Measurements from ENCODE around the gene TAF5L.

TAF5L gene

GRCh38 chr1:229625915-229626831 is at the start of gene TAF5L, which contains the start of gene URB2:
Gene TAF5L, minus strand, starts transcription at chr1:229626122. Its CDS starts 11,640 bp downstream, at chr1:229614482.
Gene URB2, plus strand, starts transcription at chr1:229626247. Its CDS starts 1,387 bp downstream, at chr1:229627634.
- DNase-seq = peak; percentile 76 to 81

DNA sequence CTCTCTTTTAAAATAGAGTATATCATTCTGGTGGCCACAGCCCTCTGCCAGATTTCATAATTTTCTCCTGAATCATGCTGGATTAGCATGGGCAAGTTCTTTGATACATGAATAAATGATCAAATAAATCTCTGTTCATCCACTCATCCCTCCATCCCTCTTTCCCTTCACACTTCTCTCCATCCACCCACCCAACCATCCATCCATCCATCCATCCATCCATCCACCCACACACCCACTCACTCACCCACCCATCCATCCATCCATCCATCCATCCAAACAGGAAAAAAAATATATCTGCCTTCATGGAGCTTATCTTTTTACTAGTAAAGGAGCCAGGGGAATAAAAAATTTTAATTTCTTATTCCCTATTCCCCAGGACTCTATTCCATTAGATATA is 49.5 kb upstream of the TAF5L start:
- DNase-seq = no peak

- no peak for DNase-seq
Measured at GRCh38 chr1:229674042-229674441, 48.1 kb upstream of the TAF5L start.

DNA sequence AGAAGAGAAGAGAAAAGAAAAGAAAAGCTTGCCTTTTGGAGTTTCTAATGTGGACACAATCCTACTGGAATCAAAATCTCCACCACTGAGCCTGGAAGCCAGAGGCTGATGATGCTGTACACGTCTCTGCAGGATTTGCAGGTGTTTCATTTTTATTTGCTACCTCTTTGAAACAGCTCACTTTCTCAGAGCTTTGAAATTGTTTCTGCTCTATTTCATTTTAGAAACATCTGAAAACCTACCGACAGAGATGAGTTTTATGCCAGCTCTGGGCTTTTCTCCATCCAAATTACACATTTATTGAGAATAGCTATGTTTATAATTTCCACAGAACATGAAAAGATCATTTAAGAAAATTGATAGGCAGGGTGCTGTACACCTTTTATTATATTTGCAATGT is 46.3 kb upstream of the TAF5L start:
- no peak for DNase-seq

DNA sequence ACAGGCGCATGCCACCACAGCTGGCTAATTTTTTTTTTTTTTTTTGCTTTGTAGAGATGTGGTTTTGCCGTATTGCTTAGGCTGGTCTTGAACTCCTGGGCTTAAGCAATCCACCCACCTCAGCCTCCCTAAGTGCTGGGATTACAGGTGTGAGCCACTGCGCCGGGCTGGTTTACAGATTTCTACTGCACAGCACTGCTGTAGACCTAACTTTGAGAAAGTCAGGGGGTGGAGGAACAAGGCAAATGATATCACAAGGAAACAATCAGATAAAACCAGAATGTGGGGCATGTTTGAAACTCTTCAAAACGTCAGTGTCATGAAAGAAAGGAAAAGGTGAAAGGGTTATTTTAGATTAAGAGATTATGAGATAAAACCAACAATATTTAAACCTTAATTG is 45.4 kb upstream of the TAF5L start:
- no peak for DNase-seq

- no peak for DNase-seq
Measured at GRCh38 chr1:229669333-229669732, 43.4 kb upstream of the TAF5L start.

DNA sequence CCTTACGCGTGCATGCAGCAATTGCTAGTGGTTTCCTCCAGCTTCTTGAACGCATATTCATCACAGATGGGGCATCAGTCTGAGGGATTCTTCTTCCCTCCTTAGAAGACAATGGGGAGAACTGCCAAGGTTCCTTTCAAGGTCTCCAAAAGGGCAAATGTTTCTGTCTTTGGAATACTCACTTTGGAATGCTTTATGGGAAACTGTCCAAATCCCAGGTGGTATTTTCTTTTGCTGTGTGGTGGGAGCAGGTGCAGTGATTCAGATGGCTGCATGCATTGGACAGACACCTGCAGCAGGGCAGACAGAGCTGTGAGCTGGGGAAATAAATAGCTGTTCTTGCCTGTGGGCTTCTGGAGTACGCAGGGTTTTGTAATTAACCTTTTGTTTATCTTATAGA is 40.7 kb upstream of the TAF5L start:
- DNase-seq = no peak

DNA sequence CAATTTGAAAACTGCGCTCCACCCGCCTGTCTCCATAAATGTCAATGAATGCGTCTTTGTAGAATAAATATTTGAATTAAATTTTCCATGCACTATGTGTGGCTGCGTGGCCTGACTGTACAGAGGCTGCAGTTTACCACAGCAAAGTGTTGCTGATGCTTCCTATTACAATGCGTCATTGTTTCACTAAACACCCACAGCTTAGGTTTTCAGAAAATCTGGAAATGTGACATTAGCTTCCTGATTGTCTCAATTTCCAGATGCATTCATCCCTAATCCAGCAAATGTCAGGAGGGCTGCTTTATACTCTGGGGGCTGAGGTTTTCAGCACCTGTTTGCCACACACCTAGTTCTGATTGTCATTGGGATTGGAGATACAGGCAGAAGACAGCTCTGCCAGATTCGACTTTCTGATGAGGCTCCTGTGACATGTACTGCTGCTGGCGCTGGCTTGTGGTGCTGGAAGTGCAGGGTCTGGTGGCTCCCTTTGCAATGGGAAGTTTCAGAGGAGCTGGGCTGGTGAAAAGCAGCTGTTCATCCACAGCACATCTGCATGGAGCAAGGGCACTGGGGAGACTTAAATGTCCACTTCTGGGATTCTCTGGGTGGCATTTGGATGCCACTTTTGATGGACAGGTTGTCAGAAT is 40.1 kb upstream of the TAF5L start:
- DNase-seq = no peak

- peak; percentile 80 to 84 for DNase-seq
Measured at GRCh38 chr1:229664133-229664689, 38.3 kb upstream of the TAF5L start.

GRCh38 chr1:229661897-229662296 is 36.0 kb upstream of the TAF5L start:
- DNase-seq = no peak

DNA sequence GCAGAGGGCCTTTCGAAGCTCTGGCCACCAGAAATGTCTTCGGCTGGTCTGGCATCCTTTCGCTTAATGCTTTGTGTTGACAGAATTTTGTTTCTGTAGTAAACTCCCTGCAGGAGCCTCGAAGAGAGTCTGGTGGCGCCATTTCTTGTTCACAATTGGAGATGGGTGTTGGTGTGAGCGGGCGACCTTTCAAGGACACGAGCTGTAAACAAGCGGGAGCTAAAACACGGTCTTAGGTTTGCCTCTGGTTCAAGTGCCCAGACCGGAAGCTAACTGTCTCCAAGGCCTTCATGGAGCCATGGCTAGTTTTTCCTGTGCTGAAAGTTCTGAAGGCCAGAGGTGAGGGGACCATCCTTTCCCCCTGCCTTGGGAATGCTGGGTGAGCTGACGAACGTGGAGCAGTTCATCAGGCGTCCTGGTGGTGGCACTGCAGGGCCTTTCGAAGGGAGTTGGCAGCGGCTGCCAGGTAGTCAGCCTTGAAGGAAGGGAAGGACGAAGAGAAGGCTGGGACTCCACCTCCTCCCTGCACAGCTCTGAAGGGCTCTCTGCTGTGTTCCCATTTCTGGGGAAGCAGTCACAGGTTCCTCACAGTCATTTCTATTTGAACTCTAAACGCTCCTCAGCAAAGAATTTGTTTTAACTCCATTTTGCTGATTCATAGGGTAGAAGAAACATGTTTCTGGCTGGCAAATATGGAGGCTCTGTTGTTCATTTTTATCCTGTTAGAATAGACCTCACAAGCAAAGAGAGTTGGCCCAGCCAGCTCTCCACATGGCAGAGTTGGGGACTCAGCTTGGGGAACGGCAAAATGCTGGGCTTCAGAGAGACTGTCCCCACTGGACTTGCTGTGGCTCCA is 35.3 kb upstream of the TAF5L start:
- DNase-seq = peak; percentile 59 to 66

DNA sequence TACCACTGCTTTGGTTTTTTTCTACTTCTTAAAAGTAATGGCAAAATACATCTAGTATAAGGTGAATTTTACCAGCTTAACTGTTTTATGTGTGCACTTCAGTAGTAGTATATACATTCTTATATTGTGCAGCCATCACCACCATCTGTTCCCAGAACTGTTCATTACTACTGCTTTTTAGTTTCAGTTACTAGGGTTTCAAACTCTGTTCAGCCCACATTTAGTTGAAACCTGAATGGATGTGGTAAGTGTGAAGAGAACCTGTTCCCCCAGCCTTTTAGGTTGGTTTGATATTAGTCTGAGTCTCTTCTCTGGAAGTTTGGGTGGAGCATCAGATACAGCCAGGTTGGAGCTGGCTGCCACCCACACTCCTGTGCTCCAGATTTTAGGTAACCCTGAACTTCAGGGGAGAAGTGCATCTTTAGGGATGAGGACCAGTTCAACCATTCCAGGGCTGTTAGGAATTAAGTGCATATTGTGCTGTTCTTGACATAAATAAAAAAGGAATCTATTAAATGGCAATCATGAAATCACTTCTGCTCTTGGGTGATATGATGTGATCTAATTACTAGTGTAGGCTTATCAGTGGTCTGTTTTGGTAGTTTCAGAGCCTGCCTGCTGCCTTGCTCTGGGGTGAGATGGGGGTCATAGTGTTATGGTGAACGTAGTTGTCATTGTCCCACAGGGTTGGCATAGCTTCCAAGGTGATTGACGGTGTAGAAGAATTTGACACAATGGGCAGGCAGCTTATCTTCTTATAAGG is 32.3 kb upstream of the TAF5L start:
- no peak for DNase-seq

GRCh38 chr1:229655781-229656180 is 29.9 kb upstream of the TAF5L start:
- DNase-seq = no peak

GRCh38 chr1:229653420-229653819 is 27.5 kb upstream of the TAF5L start:
- DNase-seq = no peak

- no peak for DNase-seq
Measured at GRCh38 chr1:229651546-229651945, 25.6 kb upstream of the TAF5L start.

- DNase-seq = no peak
Measured at GRCh38 chr1:229650045-229650444, 24.1 kb upstream of the TAF5L start.

DNA sequence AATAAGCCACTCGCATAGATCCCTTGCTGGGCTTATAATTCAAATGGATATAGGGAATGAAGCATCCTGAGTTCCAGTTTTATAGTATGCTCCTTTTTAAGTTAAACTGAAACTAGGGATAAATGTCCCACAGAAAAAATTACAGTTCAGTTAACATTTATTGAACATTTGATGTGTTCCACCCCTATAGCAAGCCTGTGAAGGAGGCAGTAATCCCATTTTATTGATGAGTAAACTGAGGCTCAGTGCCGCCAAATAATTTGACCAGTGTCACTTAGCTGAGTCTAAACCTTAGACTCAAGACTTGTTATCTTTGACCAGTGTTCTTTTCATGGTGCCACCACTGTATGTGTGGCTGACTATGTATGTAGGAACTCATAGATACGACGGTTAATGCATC is 22.5 kb upstream of the TAF5L start:
- no peak for DNase-seq

GRCh38 chr1:229645324-229645993 is 19.5 kb upstream of the TAF5L start:
- DNase-seq = no peak

GRCh38 chr1:229643996-229644745 is 18.2 kb upstream of the TAF5L start:
- DNase-seq = no peak

DNA sequence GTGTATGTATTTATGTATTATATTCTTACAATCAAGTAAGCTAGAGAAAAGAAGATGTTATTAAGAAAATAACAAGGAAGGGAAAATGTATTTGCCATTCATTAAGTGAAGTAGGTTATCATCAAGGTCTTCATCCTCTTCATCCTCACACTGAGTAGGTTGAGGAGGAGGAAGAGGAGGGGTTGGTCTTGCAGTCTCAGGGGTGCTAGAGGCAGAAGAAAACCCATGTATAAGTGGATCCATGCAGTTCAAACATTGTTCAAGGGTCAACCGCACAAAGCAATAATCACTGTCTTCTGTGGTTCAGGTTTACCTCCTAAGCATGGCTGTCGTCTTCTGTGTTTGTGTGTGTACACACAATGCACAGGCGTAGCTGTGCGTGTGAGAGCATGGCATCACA is 17.0 kb upstream of the TAF5L start:
- DNase-seq = no peak

DNA sequence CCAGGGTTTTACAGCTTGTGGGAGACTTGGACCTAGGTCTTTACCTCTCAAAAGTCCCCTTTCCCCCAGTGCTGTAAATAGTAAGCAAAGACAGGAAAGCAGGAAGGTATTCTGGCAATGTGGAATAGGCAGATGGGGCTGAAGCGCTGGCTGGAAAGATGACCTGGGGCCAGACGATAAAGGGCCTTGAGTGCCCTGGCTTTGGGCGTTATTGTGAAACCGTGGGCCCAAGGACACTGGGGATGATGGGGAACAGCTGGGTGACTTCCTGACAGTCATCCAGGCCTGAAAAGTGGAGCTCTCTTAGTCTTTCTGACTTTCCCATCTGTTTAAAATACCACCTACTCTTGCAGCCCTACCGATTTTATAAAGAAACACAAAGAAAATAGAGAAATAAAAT is 16.5 kb upstream of the TAF5L start:
- DNase-seq = no peak

Measured in activated CD4-positive, alpha-beta T cell treated with anti-CD3 and anti-CD28 coated beads, Interleukin-2, amount 50 U/mL, for 4 hours (primary cell).